ENCODE data around the gene POLN.

The POLN gene

GRCh38 chr4:2057382-2058065, 184.4 kb downstream of the POLN start:
- no peak for DNase-seq

GRCh38 chr4:2054217-2054616, 187.7 kb downstream of the POLN start:
- DNase-seq: no peak

GRCh38 chr4:2051086-2051485, 190.8 kb downstream of the POLN start:
- DNase-seq: no peak

- DNase-seq: no peak
These were observed 192.1 kb downstream of the POLN start for GRCh38 chr4:2049811-2050210.

- DNase-seq: no peak
These were observed 192.5 kb downstream of the POLN start for GRCh38 chr4:2049381-2049780.

- DNase-seq: no peak
These were observed 193.1 kb downstream of the POLN start for GRCh38 chr4:2048831-2049230.

GRCh38 chr4:2047781-2048581, 193.9 kb downstream of the POLN start:
- DNase-seq: no peak

GRCh38 chr4:2047031-2047660, 194.8 kb downstream of the POLN start:
- no peak for DNase-seq

- DNase-seq: no peak
These were observed 195.6 kb downstream of the POLN start for GRCh38 chr4:2046031-2046961.

GRCh38 chr4:2045518-2045951, 196.4 kb downstream of the POLN start:
- no peak for DNase-seq

GRCh38 chr4:2044542-2045517, 197.1 kb downstream of the POLN start:
- DNase-seq: no peak

- no peak for DNase-seq
These were observed 197.8 kb downstream of the POLN start for GRCh38 chr4:2044119-2044485.

GRCh38 chr4:2043396-2044118, 198.4 kb downstream of the POLN start:
- DNase-seq: no peak

GRCh38 chr4:2042947-2043395, 198.9 kb downstream of the POLN start:
- DNase-seq: no peak

GRCh38 chr4:2042204-2042946, 199.5 kb downstream of the POLN start:
- peak; percentile 29 to 71 (median 42) for DNase-seq

GRCh38 chr4:2041239-2042130, 200.4 kb downstream of the POLN start:
- peak; percentile 96 to 99 (median 97) for DNase-seq

GRCh38 chr4:2040391-2041238, 201.3 kb downstream of the POLN start:
- peak in 2 of 4 experiments; percentile 20 to 25 for DNase-seq

GRCh38 chr4:2036866-2037265, 205.1 kb downstream of the POLN start:
- peak; percentile 38 to 70 (median 65) for DNase-seq
